Right cardiac atrium (tissue), 5 donors: ENCODE data around the gene TMC4. TPM values are rescaled to one million over a fixed set of nuclear protein-coding genes. Genes with fewer than 3 reads are reported as not detected.
A peak's percentile ranks its signal among the peaks of the same experiment; 100 is the strongest.

Experiments used
- ATAC-seq, 2 donors: fragments of 200-7000 bp; cut with Tn5 transposase; one replicate each; pipeline versions ENCODE4 v1.8.0 to v1.9.1; 2020; ENCODE audit warnings: moderate library complexity in 2 of 2, mild to moderate bottlenecking in 1 of 2
- DNase-seq, 3 donors: peaks; one replicate each; pipeline ENCODE4 v3.0.0-alpha.2; 2020
- H3K27ac ChIP-seq: one replicate; pipeline ENCODE4 v1.5.1; 2013; ENCODE audit warnings: mild to moderate bottlenecking, low read length, control low read depth, moderate library complexity
- H3K27me3 ChIP-seq: one replicate; pipeline ENCODE4 v1.6.1; 2013; ENCODE audit not compliant: control insufficient read depth, insufficient read depth
- H3K4me1 ChIP-seq: one replicate; pipeline ENCODE4 v1.6.1; 2013; ENCODE audit warnings: low read length; ENCODE audit not compliant: control insufficient read depth, insufficient read depth
- H3K4me3 ChIP-seq: one replicate; pipeline ENCODE4 v1.5.1; 2013; ENCODE audit warnings: low read length, control low read depth
- H3K9me3 ChIP-seq: one replicate; pipeline ENCODE4 v1.6.1; 2013; ENCODE audit warnings: low read length; ENCODE audit not compliant: control insufficient read depth
- WGBS: extraction: QIAGEN DNeasy Blood & Tissue Kit; methylation state at CpG from one replicate; pipeline ENCODE4 v1.1.7; 2013; 5-methylcytosine and 5-hydroxymethylcytosine counted together
- intact Hi-C, 4 donors: fragments of 100-400 bp; cut with DNase I; formaldehyde crosslinking; loops; one replicate each; pipeline versions ENCODE4 v1.11.0 to v1.14.0; 2022 to 2023
- polyA plus RNA-seq: library from polyadenylated mRNA; stranded (reverse); fragments of 200-250 nt; gene quantifications from one replicate; pipeline ENCODE4 v1.2.3, GENCODE V29; 2013
- total RNA-seq, 4 donors: library from RNA; stranded (reverse); fragmentation: NEBNext Ultra II Directional; extraction: Animal tissue kit (Norgen Biotek cat#: 25700); gene quantifications; one replicate each; pipeline ENCODE4 v1.2.1, GENCODE V29; 2021
- donor health status: healthy with polysubstance abuse.
- donor health status: DM: no; HTN: yes; CAD: no.
- donor health status: DM: no; HTN: no; CAD: no.
- donor health status: DM: no; HTN: yes; CAD: no; lungs with severe emphysema.
- donor health status: DM: yes; HTN: yes; CAD: no.

TMC4 gene
- total and polyA plus RNA-seq, 5 donors: 1.0 to 3.8 (median 2.3) TPM

DNA sequence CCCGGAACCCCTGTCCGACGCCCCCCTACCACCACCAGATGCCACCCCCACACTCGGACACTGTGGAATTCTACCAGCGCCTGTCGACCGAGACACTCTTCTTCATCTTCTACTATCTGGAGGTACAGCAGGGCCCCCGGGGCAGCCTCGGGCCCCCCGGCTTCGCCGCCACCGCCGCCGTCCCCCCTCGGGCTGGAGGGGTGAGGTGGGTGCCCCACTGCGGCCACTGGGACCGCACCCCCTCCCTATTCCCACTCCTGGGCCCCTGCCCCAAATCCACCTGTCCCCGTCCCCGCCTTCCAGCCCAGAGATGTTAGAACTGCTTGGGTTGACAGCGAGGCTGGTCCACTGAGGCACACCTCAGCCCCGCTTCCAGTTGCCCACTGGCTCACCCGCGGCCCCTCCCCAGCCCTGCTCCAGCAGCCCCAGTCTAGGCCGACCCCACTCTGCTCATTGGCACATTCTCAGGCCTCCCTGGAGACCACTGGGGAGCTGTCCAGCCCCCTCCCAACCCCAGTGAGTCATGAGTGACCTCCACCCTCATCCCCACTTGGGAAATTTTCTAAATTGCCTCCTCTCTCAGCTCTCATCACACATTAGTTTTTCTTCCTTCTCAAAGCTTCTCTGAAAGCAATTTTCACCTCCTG, 20.0 kb downstream of the TMC4 start:
- DNase-seq (peak in 1 of 3 donors; percentile 61), ATAC-seq (peak; percentile 5 to 9)
- Histone ChIP-seq H3K27ac (no peak overlapping the region), H3K27me3 (no peaks in the 10 kb centered on the region), H3K9me3 (no peaks in the 10 kb centered on the region), H3K4me1 (no peaks in the 10 kb centered on the region), H3K4me3 (no peak overlapping the region)
- intact Hi-C loops: no loop called here
- WGBS: 88% methylated on average over 25 of the region's 25 CpGs

DNA sequence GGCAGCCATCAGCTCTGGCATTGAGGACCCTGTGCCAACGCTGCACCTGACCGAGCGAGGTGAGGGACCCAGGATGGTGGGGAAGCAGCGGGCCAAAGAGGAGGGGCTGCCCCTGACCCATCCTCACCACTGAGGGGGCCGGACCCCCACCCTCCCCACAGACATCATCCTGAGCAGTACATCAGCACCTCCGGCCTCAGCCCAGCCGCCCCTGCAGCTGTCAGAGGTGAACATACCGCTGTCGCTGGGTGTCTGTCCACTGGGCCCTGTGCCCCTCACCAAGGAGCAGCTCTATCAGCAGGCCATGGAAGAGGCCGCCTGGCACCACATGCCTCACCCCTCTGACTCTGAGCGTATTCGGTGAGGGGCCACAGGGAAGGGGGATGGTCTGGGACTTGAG, 20.7 kb downstream of the TMC4 start:
- 88% methylated on average over 12 of the region's 12 CpGs for WGBS
- Histone ChIP-seq H3K4me1 (no peaks in the 10 kb centered on the region), H3K9me3 (no peaks in the 10 kb centered on the region), H3K27me3 (no peaks in the 10 kb centered on the region), H3K4me3 (no peak overlapping the region), H3K27ac (no peak overlapping the region)
- intact Hi-C loops: no loop called here
- DNase-seq (no peak), ATAC-seq (peak in 1 of 2 donors; percentile 4)

DNA sequence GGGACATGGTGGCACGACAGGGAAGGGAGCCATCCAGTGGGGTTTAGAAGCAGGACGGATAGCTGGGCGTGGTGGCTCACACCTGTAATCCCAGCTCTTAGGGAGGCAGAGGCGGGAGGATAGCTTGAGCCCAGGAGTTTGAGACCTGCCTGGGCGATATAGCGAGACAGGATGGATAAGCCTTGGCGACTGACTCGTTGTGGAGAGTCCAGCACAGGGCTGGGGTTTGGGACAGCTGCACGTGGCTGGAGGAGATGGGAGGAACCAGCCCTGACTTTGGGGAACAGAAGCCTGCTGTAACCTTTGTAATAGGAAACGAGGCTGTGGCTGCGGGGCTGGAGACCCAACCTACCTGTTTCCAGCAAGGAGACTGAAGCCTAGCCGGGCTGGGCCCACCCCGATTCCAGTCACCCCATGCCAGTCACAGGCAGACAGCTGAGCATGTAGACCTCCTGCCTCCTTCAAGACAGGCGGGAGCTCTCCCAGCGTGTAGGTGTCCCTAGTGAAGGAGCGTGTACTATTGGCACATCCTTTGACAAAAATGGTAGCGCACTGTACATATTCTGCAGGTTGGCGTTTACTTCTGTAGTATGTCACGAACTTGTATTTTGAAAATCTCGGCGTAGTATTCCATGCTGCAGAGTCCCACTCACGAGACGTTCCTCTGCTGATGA, 21.5 kb downstream of the TMC4 start:
- no peaks in the 10 kb centered on the region for H3K4me1 ChIP-seq
- no peaks in the 10 kb centered on the region for H3K9me3 ChIP-seq
- 84% methylated on average over 23 of the region's 23 CpGs for WGBS
- ATAC-seq: no peak
- peak in 1 of 3 donors; percentile 40 for DNase-seq
- no peak overlapping the region for H3K4me3 ChIP-seq
- H3K27ac ChIP-seq: no peak overlapping the region
- intact Hi-C loops: no loop called here
- no peaks in the 10 kb centered on the region for H3K27me3 ChIP-seq

GRCh38 chr19:54149021-54149812, 23.7 kb downstream of the TMC4 start:
- no peaks in the 10 kb centered on the region for H3K4me1 ChIP-seq
- H3K4me3 ChIP-seq: no peak overlapping the region
- no peaks in the 10 kb centered on the region for H3K27me3 ChIP-seq
- ATAC-seq (no peak), DNase-seq (no peak)
- H3K27ac ChIP-seq: no peak overlapping the region
- 78% methylated on average over 12 of the region's 12 CpGs for WGBS
- intact Hi-C loops: no loop called here
- no peaks in the 10 kb centered on the region for H3K9me3 ChIP-seq

- 74% methylated on average over 19 of the region's 19 CpGs for WGBS
- ATAC-seq (no peak), DNase-seq (peak in 1 of 3 donors; percentile 72)
- no peak overlapping the region for H3K4me3 ChIP-seq
- no peaks in the 10 kb centered on the region for H3K4me1 ChIP-seq
- H3K9me3 ChIP-seq: no peaks in the 10 kb centered on the region
- H3K27ac ChIP-seq: no peak overlapping the region
- intact Hi-C loops: no loop called here
- no peaks in the 10 kb centered on the region for H3K27me3 ChIP-seq
These were observed 24.8 kb downstream of the TMC4 start for GRCh38 chr19:54148158-54148557.

DNA sequence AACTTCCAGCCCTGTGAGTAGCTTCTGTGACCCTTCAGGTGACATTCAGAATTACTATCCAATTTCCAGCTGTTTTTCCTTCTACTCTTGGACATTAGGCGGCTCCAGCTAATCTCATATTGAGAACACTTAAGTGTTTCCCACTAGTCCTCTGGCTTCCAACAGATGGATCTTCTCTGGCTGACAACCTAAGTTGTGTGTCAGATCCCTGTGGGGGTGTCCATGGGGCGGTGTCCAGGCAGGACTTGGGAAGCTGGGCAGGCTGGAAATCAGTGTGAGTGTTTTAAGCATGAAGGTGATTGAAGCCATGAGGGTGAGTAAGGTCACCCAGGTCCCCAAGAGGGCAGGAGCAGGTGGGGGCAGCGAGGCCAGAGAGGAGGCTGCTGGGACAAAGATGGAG, 25.3 kb downstream of the TMC4 start:
- ATAC-seq (peak; percentile 4 to 19), DNase-seq (peak; percentile 55 to 77 (median 70))
- no peak overlapping the region for H3K27ac ChIP-seq

GRCh38 chr19:54145541-54146158, 27.3 kb downstream of the TMC4 start:
- DNase-seq: peak in 1 of 3 donors; percentile 56
- Histone ChIP-seq H3K27me3 (no peaks in the 10 kb centered on the region), H3K4me3 (no peak overlapping the region), H3K27ac (no peak overlapping the region), H3K4me1 (no peaks in the 10 kb centered on the region), H3K9me3 (no peaks in the 10 kb centered on the region)
- WGBS: 91% methylated on average over 28 of the region's 28 CpGs
- intact Hi-C loops: no loop called here
- no peak for ATAC-seq

More for the DNA sequence above, 25.3 kb downstream of the TMC4 start:
- Histone ChIP-seq H3K4me1 (no peaks in the 10 kb centered on the region), H3K27me3 (no peaks in the 10 kb centered on the region), H3K9me3 (no peaks in the 10 kb centered on the region), H3K4me3 (no peak overlapping the region)
- intact Hi-C loops: no loop called here
- 65% methylated on average over 3 of the region's 3 CpGs for WGBS

- H3K4me1 ChIP-seq: peaks cover 3% of the 10 kb centered on the region
These were observed 30.7 kb downstream of the TMC4 start for GRCh38 chr19:54142166-54142780.

GRCh38 chr19:54141356-54141755, 31.6 kb downstream of the TMC4 start:
- intact Hi-C loops: no loop called here
- WGBS: 92% methylated on average over 3 of the region's 3 CpGs
- Histone ChIP-seq H3K9me3 (no peaks in the 10 kb centered on the region), H3K4me1 (peaks cover 3% of the 10 kb centered on the region), H3K27me3 (no peaks in the 10 kb centered on the region), H3K27ac (no peak overlapping the region), H3K4me3 (no peak overlapping the region)
- no peak for DNase-seq
- ATAC-seq: no peak

More at GRCh38 chr19:54142166-54142780, 30.7 kb downstream of the TMC4 start:
- Histone ChIP-seq H3K4me3 (no peak overlapping the region), H3K9me3 (no peaks in the 10 kb centered on the region), H3K27ac (no peak overlapping the region), H3K27me3 (no peaks in the 10 kb centered on the region)
- ATAC-seq (no peak), DNase-seq (no peak)
- intact Hi-C loops: no loop called here
- 84% methylated on average over 7 of the region's 7 CpGs for WGBS

- DNase-seq (peak in 2 of 3 donors; percentile 49 to 69), ATAC-seq (no peak)
- Histone ChIP-seq H3K27me3 (no peaks in the 10 kb centered on the region), H3K27ac (no peak overlapping the region), H3K9me3 (no peaks in the 10 kb centered on the region), H3K4me1 (peaks cover 5% of the 10 kb centered on the region), H3K4me3 (peak overlapping the region; percentile 88)
- WGBS: 23% methylated on average over 31 of the region's 31 CpGs
- intact Hi-C loops: no loop called here
These were observed 34.3 kb downstream of the TMC4 start for GRCh38 chr19:54138489-54139256.
